ENCODE results near the gene C20orf173. TPM values are rescaled to one million over a fixed set of nuclear protein-coding genes. Genes with fewer than 3 reads are reported as not detected.

C20orf173 gene
- total and polyA plus RNA-seq, 4 donors, result not detected

- H3K27me3 ChIP-seq (ENCODE audit: control insufficient read depth in 1 of 2, insufficient read depth in 2 of 2, low read length in 1 of 2), result no peaks in the 10 kb centered on the region
- no peaks in the 10 kb centered on the region for H3K9me3 ChIP-seq (ENCODE audit: control insufficient read depth, low read length)
- intact Hi-C loops (cut with DNase I), result no loop called here
- 88 to 90% methylated on average over 3 of the region's 3 CpGs for WGBS, 2 donors
- ATAC-seq (ENCODE audit: low FRiP score) (no peak), DNase-seq (no peak)
- no peak overlapping the region for H3K27ac ChIP-seq (ENCODE audit: low read depth in 1 of 2, low read length in 2 of 2)
- H3K4me3 ChIP-seq (ENCODE audit: low read length in 2 of 2), result no peak overlapping the region
- H3K4me1 ChIP-seq (ENCODE audit: control insufficient read depth in 1 of 2, insufficient read depth in 2 of 2, low read length in 2 of 2), result no peaks in the 10 kb centered on the region
- H3K36me3 ChIP-seq (ENCODE audit: control insufficient read depth in 1 of 2, insufficient read depth in 2 of 2, low read length in 1 of 2), result peaks cover 0 to 19% of the 10 kb centered on the region in 2 donors
Observed at GRCh38 chr20:35506179-35506578, 23.3 kb downstream of the C20orf173 start.

- ATAC-seq (ENCODE audit: low FRiP score) (no peak), DNase-seq (no peak)
- no peaks in the 10 kb centered on the region for H3K27me3 ChIP-seq (ENCODE audit: control insufficient read depth in 1 of 2, insufficient read depth in 2 of 2, low read length in 1 of 2)
- intact Hi-C loops (cut with DNase I), result no loop called here
- no peak overlapping the region for H3K27ac ChIP-seq (ENCODE audit: low read depth in 1 of 2, low read length in 2 of 2)
- no peak overlapping the region for H3K4me3 ChIP-seq (ENCODE audit: low read length in 2 of 2)
- peaks cover 0 to 19% of the 10 kb centered on the region in 2 donors for H3K36me3 ChIP-seq (ENCODE audit: control insufficient read depth in 1 of 2, insufficient read depth in 2 of 2, low read length in 1 of 2)
- H3K4me1 ChIP-seq (ENCODE audit: control insufficient read depth in 1 of 2, insufficient read depth in 2 of 2, low read length in 2 of 2), result no peaks in the 10 kb centered on the region
- no peaks in the 10 kb centered on the region for H3K9me3 ChIP-seq (ENCODE audit: control insufficient read depth, low read length)
- 95% methylated on average over 5 of the region's 5 CpGs for WGBS, 2 donors
Observed at GRCh38 chr20:35504751-35505150, 24.7 kb downstream of the C20orf173 start.

- no peak overlapping the region for H3K27ac ChIP-seq (ENCODE audit: low read depth in 1 of 2, low read length in 2 of 2)
- H3K9me3 ChIP-seq (ENCODE audit: control insufficient read depth, low read length), result no peaks in the 10 kb centered on the region
- peaks cover 0 to 18% of the 10 kb centered on the region in 2 donors for H3K36me3 ChIP-seq (ENCODE audit: control insufficient read depth in 1 of 2, insufficient read depth in 2 of 2, low read length in 1 of 2)
- no peaks in the 10 kb centered on the region for H3K27me3 ChIP-seq (ENCODE audit: control insufficient read depth in 1 of 2, insufficient read depth in 2 of 2, low read length in 1 of 2)
- H3K4me1 ChIP-seq (ENCODE audit: control insufficient read depth in 1 of 2, insufficient read depth in 2 of 2, low read length in 2 of 2), result no peaks in the 10 kb centered on the region
- 61 to 68% methylated on average over 16 of the region's 16 CpGs for WGBS, 2 donors
- intact Hi-C loops (cut with DNase I), result no loop called here
- ATAC-seq (ENCODE audit: low FRiP score) (peak; percentile 30), DNase-seq (no peak)
- H3K4me3 ChIP-seq (ENCODE audit: low read length in 2 of 2), result no peak overlapping the region
Observed at GRCh38 chr20:35503841-35504561, 25.5 kb downstream of the C20orf173 start.

- 94 to 96% methylated on average over 10 of the region's 10 CpGs for WGBS, 2 donors
- ATAC-seq (ENCODE audit: low FRiP score) (no peak), DNase-seq (no peak)
- no peaks in the 10 kb centered on the region for H3K4me1 ChIP-seq (ENCODE audit: control insufficient read depth in 1 of 2, insufficient read depth in 2 of 2, low read length in 2 of 2)
- intact Hi-C loops (cut with DNase I), result no loop called here
- no peaks in the 10 kb centered on the region for H3K9me3 ChIP-seq (ENCODE audit: control insufficient read depth, low read length)
- H3K36me3 ChIP-seq (ENCODE audit: control insufficient read depth in 1 of 2, insufficient read depth in 2 of 2, low read length in 1 of 2), result peaks cover 0 to 16% of the 10 kb centered on the region in 2 donors
- H3K4me3 ChIP-seq (ENCODE audit: low read length in 2 of 2), result no peak overlapping the region
- H3K27ac ChIP-seq (ENCODE audit: low read depth in 1 of 2, low read length in 2 of 2), result no peak overlapping the region
- H3K27me3 ChIP-seq (ENCODE audit: control insufficient read depth in 1 of 2, insufficient read depth in 2 of 2, low read length in 1 of 2), result no peaks in the 10 kb centered on the region
Observed at GRCh38 chr20:35503281-35503680, 26.2 kb downstream of the C20orf173 start.

- no peak for DNase-seq
- ATAC-seq (ENCODE audit: low FRiP score), result no peak
- Histone ChIP-seq H3K36me3 (ENCODE audit: control insufficient read depth in 1 of 2, insufficient read depth in 2 of 2, low read length in 1 of 2) (peaks cover 0 to 11% of the 10 kb centered on the region in 2 donors), H3K27me3 (ENCODE audit: control insufficient read depth in 1 of 2, insufficient read depth in 2 of 2, low read length in 1 of 2) (no peaks in the 10 kb centered on the region), H3K9me3 (ENCODE audit: control insufficient read depth, low read length) (no peaks in the 10 kb centered on the region), H3K27ac (ENCODE audit: low read depth in 1 of 2, low read length in 2 of 2) (no peak overlapping the region), H3K4me1 (ENCODE audit: control insufficient read depth in 1 of 2, insufficient read depth in 2 of 2, low read length in 2 of 2) (no peaks in the 10 kb centered on the region), H3K4me3 (ENCODE audit: low read length in 2 of 2) (no peak overlapping the region)
- intact Hi-C loops (cut with DNase I), result no loop called here
- 92 to 93% methylated on average over 8 of the region's 8 CpGs for WGBS, 2 donors
Observed at GRCh38 chr20:35502352-35502751, 27.1 kb downstream of the C20orf173 start.

- H3K9me3 ChIP-seq (ENCODE audit: control insufficient read depth, low read length), result no peaks in the 10 kb centered on the region
- no peak overlapping the region for H3K4me3 ChIP-seq (ENCODE audit: low read length in 2 of 2)
- no peak for ATAC-seq (ENCODE audit: low FRiP score)
- WGBS, 2 donors, result 84 to 90% methylated on average over 1 of the region's 1 CpG
- no peak overlapping the region for H3K27ac ChIP-seq (ENCODE audit: low read depth in 1 of 2, low read length in 2 of 2)
- H3K27me3 ChIP-seq (ENCODE audit: control insufficient read depth in 1 of 2, insufficient read depth in 2 of 2, low read length in 1 of 2), result no peaks in the 10 kb centered on the region
- H3K36me3 ChIP-seq (ENCODE audit: control insufficient read depth in 1 of 2, insufficient read depth in 2 of 2, low read length in 1 of 2), result peaks cover 0 to 14% of the 10 kb centered on the region in 2 donors
- intact Hi-C loops (cut with DNase I), result no loop called here
- H3K4me1 ChIP-seq (ENCODE audit: control insufficient read depth in 1 of 2, insufficient read depth in 2 of 2, low read length in 2 of 2), result no peaks in the 10 kb centered on the region
- DNase-seq, result no peak
Observed at GRCh38 chr20:35499271-35499670, 30.2 kb downstream of the C20orf173 start.

GRCh38 chr20:35497780-35498189 lies 31.7 kb downstream of the C20orf173 start:
- 51 to 61% methylated on average over 9 of the region's 9 CpGs for WGBS, 2 donors
- Histone ChIP-seq H3K4me1 (ENCODE audit: control insufficient read depth in 1 of 2, insufficient read depth in 2 of 2, low read length in 2 of 2) (no peaks in the 10 kb centered on the region), H3K36me3 (ENCODE audit: control insufficient read depth in 1 of 2, insufficient read depth in 2 of 2, low read length in 1 of 2) (peaks cover 0 to 11% of the 10 kb centered on the region in 2 donors), H3K4me3 (ENCODE audit: low read length in 2 of 2) (no peak overlapping the region), H3K27me3 (ENCODE audit: control insufficient read depth in 1 of 2, insufficient read depth in 2 of 2, low read length in 1 of 2) (no peaks in the 10 kb centered on the region), H3K27ac (ENCODE audit: low read depth in 1 of 2, low read length in 2 of 2) (no peak overlapping the region), H3K9me3 (ENCODE audit: control insufficient read depth, low read length) (no peaks in the 10 kb centered on the region)
- DNase-seq (peak; percentile 79 to 86), ATAC-seq (ENCODE audit: low FRiP score) (peak; percentile 85)
- intact Hi-C loops (cut with DNase I), result no loop called here

- no peak for DNase-seq
- H3K4me1 ChIP-seq (ENCODE audit: control insufficient read depth in 1 of 2, insufficient read depth in 2 of 2, low read length in 2 of 2), result no peaks in the 10 kb centered on the region
- H3K4me3 ChIP-seq (ENCODE audit: low read length in 2 of 2), result no peak overlapping the region
- H3K27me3 ChIP-seq (ENCODE audit: control insufficient read depth in 1 of 2, insufficient read depth in 2 of 2, low read length in 1 of 2), result no peaks in the 10 kb centered on the region
- H3K36me3 ChIP-seq (ENCODE audit: control insufficient read depth in 1 of 2, insufficient read depth in 2 of 2, low read length in 1 of 2), result peaks cover 0 to 8% of the 10 kb centered on the region in 2 donors
- no peak for ATAC-seq (ENCODE audit: low FRiP score)
- peak overlapping the region in 1 of 2 donors; percentile 34 for H3K27ac ChIP-seq (ENCODE audit: low read depth in 1 of 2, low read length in 2 of 2)
- H3K9me3 ChIP-seq (ENCODE audit: control insufficient read depth, low read length), result no peaks in the 10 kb centered on the region
- intact Hi-C loops (cut with DNase I), result no loop called here
- WGBS, 2 donors, result 87 to 89% methylated on average over 5 of the region's 5 CpGs
Observed at GRCh38 chr20:35497320-35497719, 32.1 kb downstream of the C20orf173 start.

GRCh38 chr20:35496481-35496880 lies 33.0 kb downstream of the C20orf173 start:
- Histone ChIP-seq H3K27me3 (ENCODE audit: control insufficient read depth in 1 of 2, insufficient read depth in 2 of 2, low read length in 1 of 2) (no peaks in the 10 kb centered on the region), H3K4me3 (ENCODE audit: low read length in 2 of 2) (no peak overlapping the region), H3K27ac (ENCODE audit: low read depth in 1 of 2, low read length in 2 of 2) (no peak overlapping the region), H3K9me3 (ENCODE audit: control insufficient read depth, low read length) (no peaks in the 10 kb centered on the region), H3K4me1 (ENCODE audit: control insufficient read depth in 1 of 2, insufficient read depth in 2 of 2, low read length in 2 of 2) (no peaks in the 10 kb centered on the region), H3K36me3 (ENCODE audit: control insufficient read depth in 1 of 2, insufficient read depth in 2 of 2, low read length in 1 of 2) (peaks cover 0 to 6% of the 10 kb centered on the region in 2 donors)
- DNase-seq (no peak), ATAC-seq (ENCODE audit: low FRiP score) (no peak)
- 94 to 95% methylated on average over 3 of the region's 3 CpGs for WGBS, 2 donors
- intact Hi-C loops (cut with DNase I), result no loop called here

All from aorta (tissue), 5 donors.